DMS53 treated with DMSO at 0.1 percent for 48 hours (cell line): ENCODE measurements around the gene CD177.
"Not testable (repeated sequence)": the region's sequence is repeated elsewhere in the genome, so short reads cannot be mapped to it uniquely, and the experiment has no call there.

Source experiments
- DNase-seq: peaks from one replicate; lab custom pipeline; 2025; ENCODE audit not compliant: unreplicated experiment; lab: John Stamatoyannopoulos, UW

Gene CD177

GRCh38 chr19:43353606-43354304, at the start of gene CD177:
CD177 (plus strand) TSS chr19:43353686; CDS start chr19:43353715, 29 bp downstream.
- DNase-seq: no peak

GRCh38 chr19:43305642-43306041, 47.8 kb upstream of the CD177 start:
- DNase-seq: no peak

GRCh38 chr19:43306097-43306496, 47.4 kb upstream of the CD177 start:
- no peak for DNase-seq

DNA sequence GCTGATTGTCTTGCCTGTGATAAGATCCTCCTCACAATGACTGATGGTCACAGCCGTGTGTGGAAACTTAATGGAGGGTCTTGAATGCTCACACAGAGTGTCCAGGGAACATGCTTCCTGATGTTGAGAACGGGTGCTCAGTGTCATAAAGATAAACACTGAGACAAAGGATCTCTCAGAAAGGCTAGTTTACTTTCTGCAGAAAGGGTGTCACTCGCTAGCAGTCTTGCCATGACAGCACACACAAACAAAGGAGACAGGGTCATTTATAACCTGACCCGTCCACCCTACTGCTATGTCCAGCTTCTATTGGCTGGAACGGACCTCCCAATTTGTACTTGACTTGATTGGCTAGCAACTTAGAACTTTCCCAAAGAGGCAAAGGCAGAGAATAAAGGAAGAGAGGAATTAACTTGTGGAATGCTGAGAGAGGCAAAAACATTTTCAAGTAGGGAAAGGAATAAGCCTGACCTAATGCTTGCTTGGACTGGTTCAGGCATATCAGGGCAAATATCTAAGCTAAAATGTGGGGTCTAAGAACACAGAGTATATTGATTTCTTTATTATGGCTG, 45.2 kb upstream of the CD177 start:
- no peak for DNase-seq

DNA sequence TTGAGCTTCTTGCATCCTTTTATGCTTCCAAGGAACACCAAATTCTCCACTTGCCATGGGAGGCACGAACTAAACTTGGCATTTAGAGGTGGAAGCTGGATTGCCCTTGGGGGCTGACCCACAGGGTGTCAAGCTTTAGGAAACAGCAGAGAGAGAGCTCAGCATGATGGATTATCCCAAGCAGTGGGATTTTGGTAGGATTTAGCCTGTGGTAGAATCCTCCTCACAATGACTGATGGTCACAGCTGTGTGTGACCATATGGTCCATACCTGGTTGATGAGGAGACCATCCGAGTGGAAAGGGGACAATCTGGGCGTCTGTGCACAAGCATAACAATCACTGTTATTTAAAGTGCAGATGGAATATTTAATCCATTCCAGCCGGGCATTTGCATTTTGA, 44.0 kb upstream of the CD177 start:
- DNase-seq: no peak

GRCh38 chr19:43310221-43310620, 43.3 kb upstream of the CD177 start:
- DNase-seq: no peak

DNA sequence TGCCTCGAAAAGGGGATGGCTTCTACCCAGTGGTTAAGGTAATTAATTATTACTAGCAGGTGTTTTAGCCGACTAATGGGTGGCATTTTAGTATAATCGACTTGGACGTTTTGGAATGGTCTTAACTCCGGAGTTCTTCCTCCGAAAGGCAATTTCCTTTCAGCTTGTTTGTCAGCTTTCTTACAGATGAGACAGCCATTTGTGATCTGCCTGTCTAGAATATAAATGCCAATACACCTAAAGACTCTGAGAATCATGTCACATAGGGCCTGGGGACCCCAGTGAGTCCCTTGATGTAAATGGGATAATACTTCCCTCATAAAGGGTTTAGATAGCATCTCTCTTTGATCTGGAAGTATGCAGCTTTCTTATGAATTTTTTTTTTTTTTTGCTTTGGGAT, 42.2 kb upstream of the CD177 start:
- no peak for DNase-seq

- DNase-seq: no peak
Observed at GRCh38 chr19:43311706-43312105, 41.8 kb upstream of the CD177 start.

DNA sequence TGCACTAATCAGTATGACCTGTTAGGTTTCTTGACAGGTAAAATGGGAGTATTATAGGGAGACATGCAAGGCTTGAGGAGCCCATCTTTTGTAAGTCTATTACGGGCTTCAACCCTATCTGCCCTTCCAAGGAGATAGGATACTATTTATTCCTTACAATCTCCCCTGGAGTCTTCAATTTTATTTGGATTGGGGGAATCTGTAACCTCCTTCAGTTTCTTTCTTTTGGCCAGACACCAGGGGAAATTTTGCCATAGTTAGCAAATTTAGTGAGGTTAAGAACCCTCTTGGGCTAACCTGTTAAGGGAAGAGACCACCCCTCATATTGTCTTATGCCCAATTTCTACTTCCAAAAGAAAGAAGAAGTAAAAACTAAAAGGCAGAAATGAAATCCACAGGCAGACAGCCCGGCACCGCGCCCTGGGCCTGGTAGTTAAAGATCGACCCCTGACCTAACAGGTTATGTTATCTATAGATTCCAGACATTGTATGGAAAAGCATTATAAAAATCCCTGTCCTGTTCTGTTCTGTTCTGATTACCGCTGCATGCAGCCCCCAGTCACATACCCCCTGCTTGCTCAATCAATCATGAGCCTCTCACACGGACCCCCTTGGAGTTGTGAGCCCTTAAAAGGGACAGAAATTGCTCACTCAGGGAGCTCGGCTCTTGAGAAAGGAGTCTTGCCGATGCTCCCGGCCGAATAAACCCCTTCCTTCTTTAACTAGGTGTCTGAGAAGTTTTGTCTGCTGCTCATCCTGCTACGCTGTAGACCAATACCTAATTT, 39.6 kb upstream of the CD177 start:
- DNase-seq: no peak

DNA sequence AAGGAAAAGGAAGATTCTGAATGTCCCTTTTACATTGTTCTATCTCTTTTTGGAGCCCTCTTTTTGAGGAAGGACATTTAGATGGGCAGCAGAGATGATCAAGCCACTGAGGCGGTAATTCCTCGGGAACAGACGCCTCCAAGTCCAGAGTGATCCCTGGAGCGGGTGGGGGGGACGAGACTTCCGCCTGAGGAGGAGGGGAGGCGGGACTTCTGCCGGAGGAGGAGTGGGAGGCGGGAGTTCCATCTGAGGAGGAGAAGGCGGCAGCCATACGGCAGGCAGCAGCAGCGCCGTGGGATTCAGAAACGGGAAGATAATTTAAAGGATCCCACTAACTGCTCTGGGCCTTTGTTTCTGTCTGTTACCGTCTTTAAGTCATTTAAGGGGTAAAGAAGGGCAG, 37.6 kb upstream of the CD177 start:
- no peak for DNase-seq

GRCh38 chr19:43316591-43317319, 36.7 kb upstream of the CD177 start:
- peak; percentile 36 for DNase-seq

- DNase-seq: no peak
Observed at GRCh38 chr19:43318203-43318602, 35.3 kb upstream of the CD177 start.

DNA sequence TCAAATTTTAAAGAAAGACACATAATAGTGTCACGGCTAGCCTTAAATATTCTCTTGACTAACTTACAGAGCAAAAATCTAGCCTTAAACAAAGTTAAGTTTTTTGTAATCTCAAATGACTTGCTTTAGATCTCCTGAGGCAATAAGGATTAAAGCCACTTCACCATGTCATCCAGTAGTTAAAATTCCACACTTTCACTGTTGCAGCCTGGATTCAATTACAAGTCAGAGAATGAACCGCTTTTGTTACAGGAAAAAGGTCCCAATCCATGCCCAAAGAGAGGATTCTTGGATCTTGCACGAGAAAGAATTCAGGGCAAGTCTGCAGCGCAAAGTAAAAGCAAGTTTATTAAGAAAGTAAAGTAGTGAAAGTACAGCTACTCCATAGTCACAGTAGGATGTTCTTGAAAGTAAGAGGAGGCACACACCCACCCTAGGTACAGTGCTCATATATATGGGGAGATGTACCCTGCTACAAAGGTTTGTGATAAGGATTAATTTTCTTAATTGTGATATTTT, 34.6 kb upstream of the CD177 start:
- DNase-seq: no peak

- DNase-seq: no peak
Observed at GRCh38 chr19:43320546-43320945, 32.9 kb upstream of the CD177 start.

DNA sequence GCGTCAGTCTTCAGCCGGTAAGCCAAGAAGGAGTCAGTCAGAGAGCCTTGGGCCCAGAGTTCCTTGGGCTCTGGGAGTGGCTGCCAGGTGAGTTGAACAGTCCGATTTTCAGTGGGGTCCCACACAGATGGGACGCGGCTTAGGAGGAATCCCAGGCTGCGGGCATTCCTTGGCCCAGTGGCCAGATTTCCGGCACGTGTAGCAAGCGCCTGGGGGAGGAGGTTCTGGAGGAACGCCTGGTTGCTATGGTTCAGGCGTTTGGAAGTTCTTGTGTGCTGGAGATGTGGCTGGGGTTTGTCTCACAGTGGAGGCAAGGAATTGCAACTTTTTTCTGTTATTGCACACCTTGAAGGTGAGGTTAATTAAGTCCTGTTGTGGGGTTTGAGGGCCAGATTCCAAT, 26.7 kb upstream of the CD177 start:
- DNase-seq: not testable (repeated sequence)

DNA sequence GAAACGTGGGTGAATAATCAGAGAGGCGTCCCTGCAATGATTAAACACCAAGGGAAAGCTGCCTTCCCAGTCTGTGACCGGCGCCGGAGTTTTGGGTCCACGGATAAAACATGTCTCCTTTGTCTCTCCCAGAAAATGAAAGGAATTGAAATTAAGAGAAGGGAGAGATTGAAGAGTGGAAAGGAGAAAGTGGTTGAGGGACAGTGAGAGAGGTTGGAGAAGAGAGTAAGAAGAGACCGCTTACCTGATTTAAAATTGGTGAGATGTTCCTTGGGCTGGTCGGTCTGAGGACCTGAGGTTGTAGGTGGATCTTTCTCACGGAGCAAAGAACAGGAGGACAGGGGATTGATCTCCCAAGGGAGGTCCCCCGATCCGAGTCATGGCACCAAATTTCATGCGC, 24.9 kb upstream of the CD177 start:
- DNase-seq: not testable (repeated sequence)

DNA sequence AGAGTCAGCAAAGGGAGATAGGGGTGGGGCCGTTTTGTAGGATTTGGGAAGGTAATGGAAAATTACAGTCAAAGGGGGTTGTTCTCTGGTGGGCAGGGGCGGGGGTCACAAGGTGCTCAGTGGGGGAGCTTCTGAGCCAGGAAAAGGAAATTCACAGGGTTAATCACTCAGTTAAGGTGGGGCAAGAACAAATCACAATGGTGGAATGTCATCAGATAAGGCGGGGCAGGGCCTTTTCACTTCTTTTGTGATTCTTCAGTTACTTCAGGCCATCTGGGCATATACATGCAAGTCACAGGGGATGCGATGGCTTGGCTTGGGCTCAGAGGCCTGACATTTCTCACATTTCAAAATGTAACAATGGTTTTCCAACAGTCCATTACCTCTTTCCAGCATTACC, 24.4 kb upstream of the CD177 start:
- not testable (repeated sequence) for DNase-seq

GRCh38 chr19:43329989-43330388, 23.5 kb upstream of the CD177 start:
- no peak for DNase-seq

DNA sequence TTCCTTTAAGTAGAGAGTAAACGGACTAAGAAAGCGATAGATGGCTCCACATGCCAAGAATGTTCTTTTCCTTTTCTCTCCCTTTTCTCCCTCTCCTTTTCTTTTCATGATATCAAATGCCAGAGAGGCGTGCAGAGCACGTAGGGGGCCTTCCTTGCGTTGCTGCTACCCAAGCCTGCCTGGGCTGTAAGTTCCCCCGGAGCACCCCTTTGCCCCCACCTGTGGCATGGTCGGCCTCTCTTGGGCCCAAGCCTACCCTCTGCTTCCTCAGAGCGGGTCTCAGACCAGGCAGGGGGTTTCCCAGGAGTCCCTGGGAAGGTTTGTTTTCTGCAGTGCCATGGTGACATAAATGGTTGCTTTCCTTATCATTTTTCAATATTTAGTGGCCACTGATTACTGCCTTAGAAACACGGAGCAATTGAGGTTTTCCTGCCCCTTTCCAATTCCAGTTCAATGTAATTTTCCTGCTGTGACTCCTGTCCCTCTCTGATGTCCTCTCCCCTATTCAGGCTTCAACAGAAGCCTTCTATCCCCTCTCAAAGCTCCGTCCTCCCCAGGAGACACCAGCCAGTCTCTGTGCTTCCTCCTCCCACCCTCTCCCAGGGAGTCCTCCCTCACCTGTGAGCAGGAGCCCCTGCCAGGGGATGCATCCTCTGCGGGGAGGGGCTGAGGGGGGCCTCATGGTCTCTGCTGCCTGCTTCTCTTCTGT, 22.6 kb upstream of the CD177 start:
- no peak for DNase-seq

- DNase-seq: no peak
Observed at GRCh38 chr19:43331435-43332010, 22.0 kb upstream of the CD177 start.
